SHP77 (cell line): ENCODE measurements around the gene NEUROD4.

Source experiments
- DNase-seq, 2 experiments: peaks; one replicate each; lab custom pipeline; 2025; lab: John Stamatoyannopoulos, UW

NEUROD4 gene

GRCh38 chr12:55060470-55060869 is 40.7 kb downstream of the NEUROD4 start:
- no peak for DNase-seq

GRCh38 chr12:55061024-55061423 is 41.2 kb downstream of the NEUROD4 start:
- DNase-seq, result no peak

GRCh38 chr12:55063291-55063690 is 43.5 kb downstream of the NEUROD4 start:
- DNase-seq, result no peak

GRCh38 chr12:55065535-55065934 is 45.8 kb downstream of the NEUROD4 start:
- no peak for DNase-seq

GRCh38 chr12:55067701-55068100 is 47.9 kb downstream of the NEUROD4 start:
- no peak for DNase-seq

- peak; percentile 37 to 60 for DNase-seq
Measured at GRCh38 chr12:55068416-55069010, 48.7 kb downstream of the NEUROD4 start.

- peak; percentile 31 to 33 for DNase-seq
Measured at GRCh38 chr12:55072083-55072482, 52.3 kb downstream of the NEUROD4 start.

GRCh38 chr12:55073043-55074022 is 53.6 kb downstream of the NEUROD4 start:
- peak; percentile 60 to 65 for DNase-seq

GRCh38 chr12:55074806-55075205 is 55.0 kb downstream of the NEUROD4 start:
- no peak for DNase-seq
